EH (cell line): ENCODE data around the gene ZNF74.
"Not testable (repeated sequence)": the region's sequence is repeated elsewhere in the genome, so short reads cannot be mapped to it uniquely, and the experiment has no call there.

Experiments used
- DNase-seq: peaks from one replicate; pipeline ENCODE4 v3.0.0-alpha.2; 2015; ENCODE audit warnings: low read depth

Gene ZNF74

GRCh38 chr22:20400606-20401375 is 6.8 kb downstream of the ZNF74 start:
- no peak for DNase-seq

DNA sequence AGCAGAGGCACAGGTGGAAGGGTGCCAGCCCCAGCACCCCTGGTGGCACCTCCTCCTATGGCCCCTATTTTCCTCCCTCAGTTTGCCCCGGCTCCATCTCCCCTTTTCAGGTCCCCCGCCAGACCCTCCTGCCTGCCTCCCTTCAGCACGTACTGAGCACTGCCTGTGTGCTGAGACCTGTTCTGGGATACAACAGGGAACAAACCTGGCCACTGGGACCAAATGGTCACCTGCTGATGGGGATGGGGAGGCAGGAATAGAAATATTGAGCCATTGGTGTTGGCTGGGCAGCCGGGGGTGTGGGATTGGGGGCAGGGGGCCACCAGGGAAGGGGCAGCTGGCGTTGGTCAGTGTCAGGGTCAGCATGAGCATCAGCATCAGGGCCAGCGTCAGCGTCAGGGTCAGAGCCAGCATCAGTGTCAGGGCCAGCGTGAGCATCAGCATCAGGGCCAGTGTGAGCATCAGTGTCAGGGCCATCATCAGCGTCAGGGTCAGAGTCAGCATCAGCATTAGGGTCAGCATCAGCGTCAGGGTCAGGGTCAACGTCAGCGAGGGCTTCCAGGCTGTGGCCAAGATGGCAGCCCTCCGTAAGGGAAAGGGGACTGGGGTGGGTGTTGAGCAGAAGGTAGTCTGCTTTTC is 7.5 kb downstream of the ZNF74 start:
- no peak for DNase-seq

GRCh38 chr22:20402960-20403778 is 9.2 kb downstream of the ZNF74 start:
- DNase-seq = no peak

DNA sequence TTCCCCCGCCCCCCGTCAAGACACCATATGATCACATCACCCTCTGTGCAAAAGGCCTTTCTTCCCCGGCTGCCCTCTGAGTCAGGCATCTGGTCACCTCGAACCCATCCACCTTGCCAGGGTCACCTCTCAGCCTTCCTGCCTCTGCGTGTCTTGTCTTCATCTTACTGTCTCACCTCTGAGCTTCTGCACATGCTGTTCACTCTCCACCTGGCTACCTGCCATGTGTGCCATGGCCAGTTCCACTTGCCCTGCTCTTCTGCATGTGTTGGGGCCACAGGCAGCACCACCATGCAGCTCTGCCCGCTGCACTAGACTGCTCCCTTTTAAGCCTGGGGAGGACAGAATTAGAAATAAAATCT is 9.8 kb downstream of the ZNF74 start:
- DNase-seq = no peak

GRCh38 chr22:20404881-20405280 is 10.9 kb downstream of the ZNF74 start:
- no peak for DNase-seq

DNA sequence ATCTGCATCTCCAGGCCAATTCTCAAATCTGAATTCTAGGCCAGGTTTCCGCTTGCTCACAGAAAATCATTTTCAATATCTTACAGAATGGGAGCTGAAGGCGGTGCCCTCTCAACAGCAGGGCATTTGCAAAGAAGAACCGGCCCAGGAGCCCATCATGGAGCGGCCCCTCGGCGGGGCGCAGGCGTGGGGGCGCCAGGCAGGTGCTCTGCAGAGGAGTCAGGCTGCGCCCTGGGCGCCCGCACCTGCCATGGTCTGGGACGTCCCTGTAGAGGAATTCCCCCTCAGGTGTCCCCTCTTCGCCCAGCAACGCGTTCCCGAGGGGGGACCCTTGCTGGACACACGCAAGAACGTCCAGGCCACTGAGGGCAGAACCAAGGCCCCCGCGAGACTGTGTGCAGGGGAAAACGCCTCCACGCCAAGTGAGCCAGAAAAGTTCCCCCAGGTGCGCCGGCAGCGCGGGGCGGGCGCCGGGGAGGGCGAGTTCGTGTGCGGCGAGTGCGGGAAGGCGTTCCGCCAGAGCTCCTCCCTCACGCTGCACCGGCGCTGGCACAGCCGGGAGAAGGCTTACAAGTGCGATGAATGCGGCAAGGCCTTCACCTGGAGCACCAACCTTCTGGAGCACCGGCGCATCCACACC is 11.5 kb downstream of the ZNF74 start:
- DNase-seq = no peak

GRCh38 chr22:20405931-20406685 is 12.2 kb downstream of the ZNF74 start:
- no peak for DNase-seq

- DNase-seq = no peak
Observed at GRCh38 chr22:20406686-20407408, 12.9 kb downstream of the ZNF74 start.

DNA sequence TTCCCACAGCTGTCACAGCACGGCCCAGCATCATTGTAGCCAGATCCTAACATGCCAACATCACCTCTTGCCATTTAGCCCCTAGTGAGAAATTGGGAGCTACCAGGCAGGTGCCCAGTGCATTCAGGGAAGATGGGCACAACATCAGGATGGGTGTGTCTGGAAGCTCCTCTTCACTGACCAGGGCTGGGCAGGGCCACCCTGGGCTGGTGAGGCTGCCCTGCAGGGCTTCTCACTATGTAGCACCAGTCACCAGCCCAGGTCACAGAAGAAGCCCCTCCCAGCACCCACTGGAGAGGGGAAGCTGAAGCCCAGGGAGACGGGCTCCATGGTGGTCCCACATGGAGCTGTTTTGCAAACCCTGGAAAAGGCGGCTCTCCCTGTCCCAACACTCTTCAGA is 13.9 kb downstream of the ZNF74 start:
- no peak for DNase-seq

GRCh38 chr22:20408891-20409290 is 14.9 kb downstream of the ZNF74 start:
- no peak for DNase-seq

- not testable (repeated sequence) for DNase-seq
Observed at GRCh38 chr22:20409385-20409784, 15.4 kb downstream of the ZNF74 start.

DNA sequence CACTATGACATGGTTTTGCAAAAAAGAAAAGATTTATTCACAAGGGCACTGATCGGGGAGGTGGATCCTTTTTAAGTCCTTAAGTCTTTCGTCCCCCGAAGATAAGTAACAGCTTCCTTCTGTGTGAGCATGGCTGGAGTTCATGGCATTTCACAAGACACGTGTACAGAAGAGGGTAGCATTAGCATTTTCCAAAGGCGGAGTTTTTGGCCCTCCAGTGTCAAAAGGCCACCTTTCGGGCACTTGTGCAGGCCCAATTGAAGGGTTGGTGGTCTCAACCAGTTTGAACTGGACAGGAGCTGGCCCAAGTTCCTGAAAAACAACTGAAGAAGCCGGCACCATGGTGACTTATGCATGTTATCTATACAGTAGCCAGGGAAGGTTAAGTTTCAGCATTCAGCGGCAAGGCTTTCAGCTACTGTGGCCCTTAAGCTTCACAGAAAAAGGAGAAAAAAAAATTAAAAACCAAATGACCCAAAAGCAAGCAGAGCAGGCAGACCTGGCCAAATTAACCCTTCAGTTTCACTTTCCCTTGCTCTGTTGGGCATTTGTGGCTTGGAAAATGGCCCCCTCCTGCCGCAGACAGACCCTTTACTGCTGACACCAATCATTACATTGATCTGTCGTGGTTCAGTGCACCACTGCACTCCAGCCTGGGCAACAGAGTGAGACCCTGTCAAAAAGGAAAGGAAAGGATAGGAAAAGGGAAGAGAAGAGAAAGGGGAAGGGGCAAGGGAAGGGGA is 18.7 kb downstream of the ZNF74 start:
- DNase-seq = no peak

DNA sequence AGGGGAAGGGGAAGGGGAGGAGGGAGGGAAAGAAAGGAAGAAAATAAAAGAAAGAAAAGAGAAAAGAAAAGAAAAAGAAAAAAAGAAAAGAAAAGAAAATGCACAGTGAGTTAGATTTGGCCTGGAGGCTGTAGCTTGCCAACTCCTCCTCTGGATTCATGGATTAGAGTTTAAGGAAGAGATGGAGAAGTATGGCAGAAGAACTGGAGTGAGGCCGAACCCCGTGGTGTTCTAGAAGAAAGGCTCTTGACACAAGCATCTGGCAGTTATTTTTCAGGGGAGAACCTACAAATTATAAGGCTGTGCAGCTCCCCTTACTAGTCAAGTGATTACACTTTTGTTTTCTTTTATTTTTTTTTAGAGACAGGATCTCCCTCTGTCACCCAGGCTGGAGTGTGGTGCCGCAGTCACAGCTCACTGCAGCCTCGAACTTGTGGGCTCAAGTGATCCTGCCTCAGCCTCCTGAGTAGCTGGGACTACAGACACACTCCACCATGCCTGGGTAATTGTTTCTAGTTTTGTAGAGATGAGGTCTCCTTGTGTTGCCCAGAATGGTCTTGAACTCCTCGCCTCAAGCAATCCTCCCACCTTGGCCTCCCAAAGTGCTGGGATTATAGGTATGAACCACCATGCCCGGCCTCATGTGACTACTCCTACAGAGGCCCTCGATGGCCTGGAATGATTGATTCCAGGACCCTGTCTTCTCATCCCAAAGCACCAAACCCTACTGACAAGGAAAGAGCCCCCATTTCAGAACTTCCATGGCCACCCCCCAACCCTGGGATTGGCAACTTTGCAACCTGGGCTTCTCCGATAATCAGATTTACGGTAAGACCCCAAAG is 19.5 kb downstream of the ZNF74 start:
- no peak for DNase-seq

DNA sequence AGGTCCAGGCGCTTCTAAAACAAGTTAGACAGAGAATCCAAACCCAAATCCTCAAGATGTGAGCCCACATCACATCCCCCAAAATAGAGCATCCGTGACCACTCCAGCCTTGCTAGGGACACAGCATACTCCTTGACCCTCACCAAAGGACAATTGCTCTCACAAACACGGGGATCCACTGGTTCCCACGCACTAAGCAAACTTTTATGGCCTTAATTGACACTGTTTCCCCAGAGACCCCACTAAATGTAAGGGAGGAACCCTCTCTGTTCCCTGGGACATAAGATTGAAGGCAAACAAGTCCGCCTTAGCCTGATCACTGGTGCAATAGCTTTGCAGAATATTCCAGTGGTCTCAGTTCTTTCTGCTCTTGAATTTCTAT is 20.1 kb downstream of the ZNF74 start:
- no peak for DNase-seq

DNA sequence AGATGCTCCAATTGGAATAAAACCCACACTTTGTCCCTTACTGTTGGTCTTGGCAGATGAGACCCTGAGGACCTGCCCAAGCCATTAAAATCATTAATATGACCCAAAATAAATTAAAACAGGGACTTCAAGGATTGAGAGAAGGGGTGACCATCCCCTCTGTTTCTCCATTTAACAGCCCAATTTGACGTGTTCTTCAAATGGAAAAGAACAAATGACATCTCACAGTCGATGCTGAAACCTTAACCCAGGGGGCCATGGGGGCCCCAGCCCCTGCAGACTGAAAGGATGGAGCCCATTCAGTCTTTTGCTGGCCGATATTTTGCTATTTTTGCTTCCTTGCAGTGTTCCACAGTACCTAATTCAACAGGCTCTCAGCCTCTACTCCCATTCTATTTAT is 20.5 kb downstream of the ZNF74 start:
- no peak for DNase-seq

GRCh38 chr22:20415241-20415640 is 21.3 kb downstream of the ZNF74 start:
- DNase-seq = not testable (repeated sequence)

- DNase-seq = not testable (repeated sequence)
Observed at GRCh38 chr22:20415699-20416098, 21.7 kb downstream of the ZNF74 start.

GRCh38 chr22:20418211-20418788 is 24.3 kb downstream of the ZNF74 start:
- peak; percentile 88 for DNase-seq

DNA sequence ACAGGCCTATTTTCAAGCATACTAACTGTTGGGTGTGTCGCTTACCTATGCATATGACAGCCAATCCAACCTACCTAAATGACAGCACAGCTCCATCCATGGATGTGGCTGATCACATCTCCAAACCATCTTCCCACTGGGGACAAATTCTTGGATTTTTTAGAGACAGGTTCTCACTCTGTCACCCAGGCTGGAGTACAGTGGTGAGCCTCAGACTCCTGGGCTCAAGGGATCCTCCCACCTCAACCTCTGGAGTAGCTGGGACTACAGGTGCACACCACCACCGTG is 25.7 kb downstream of the ZNF74 start:
- no peak for DNase-seq
